Retina (tissue), 1 donor: ENCODE measurements around the gene C11orf91.
"Not testable (repeated sequence)": the region's sequence is repeated elsewhere in the genome, so short reads cannot be mapped to it uniquely, and the experiment has no call there.

Experiments used
- DNase-seq: peaks from one replicate; pipeline ENCODE4 v3.0.0-alpha.2; 2016

The C11orf91 gene, protein sequence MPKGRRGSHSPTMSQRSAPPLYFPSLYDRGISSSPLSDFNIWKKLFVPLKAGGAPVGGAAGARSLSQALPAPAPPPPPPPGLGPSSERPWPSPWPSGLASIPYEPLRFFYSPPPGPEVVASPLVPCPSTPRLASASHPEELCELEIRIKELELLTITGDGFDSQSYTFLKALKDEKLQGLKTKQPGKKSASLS

DNA sequence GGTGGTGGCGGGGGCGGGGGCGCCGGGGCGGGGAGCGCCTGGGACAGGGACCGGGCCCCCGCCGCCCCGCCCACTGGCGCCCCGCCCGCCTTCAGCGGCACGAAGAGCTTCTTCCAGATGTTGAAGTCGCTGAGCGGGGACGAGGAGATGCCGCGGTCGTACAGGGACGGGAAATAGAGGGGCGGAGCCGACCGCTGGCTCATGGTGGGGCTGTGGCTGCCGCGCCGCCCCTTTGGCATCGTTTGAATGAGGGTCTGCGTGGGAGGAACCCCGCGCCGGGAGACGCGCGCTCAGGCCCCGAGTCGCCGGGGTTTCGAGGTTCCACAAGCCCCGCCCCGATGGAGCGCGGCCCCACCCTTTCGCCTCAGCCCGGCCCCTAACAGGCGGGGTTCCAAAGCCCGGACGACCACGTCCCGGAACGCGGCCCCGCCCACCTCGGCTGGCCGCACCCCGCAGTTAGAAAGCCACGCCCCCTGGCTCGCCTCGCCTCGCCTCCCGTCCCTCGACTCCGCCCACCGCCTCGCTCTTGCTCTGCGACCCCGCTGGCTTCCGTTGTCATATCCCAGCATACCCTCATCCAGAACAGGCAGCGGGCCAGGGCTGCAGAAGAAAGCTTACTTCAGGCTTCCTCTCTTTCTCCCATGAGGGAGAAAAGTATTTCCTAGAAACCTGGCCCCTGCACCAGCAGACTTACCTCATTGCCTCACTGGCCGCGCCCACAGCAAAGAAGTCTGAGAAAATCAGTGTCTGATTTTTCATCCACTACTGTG lies at the start of gene C11orf91:
C11orf91 (minus strand) TSS at position 325 of the 770 bp plus-strand sequence; CDS start at position 239, 86 bp downstream.
- peak; percentile 99 for DNase-seq

DNA sequence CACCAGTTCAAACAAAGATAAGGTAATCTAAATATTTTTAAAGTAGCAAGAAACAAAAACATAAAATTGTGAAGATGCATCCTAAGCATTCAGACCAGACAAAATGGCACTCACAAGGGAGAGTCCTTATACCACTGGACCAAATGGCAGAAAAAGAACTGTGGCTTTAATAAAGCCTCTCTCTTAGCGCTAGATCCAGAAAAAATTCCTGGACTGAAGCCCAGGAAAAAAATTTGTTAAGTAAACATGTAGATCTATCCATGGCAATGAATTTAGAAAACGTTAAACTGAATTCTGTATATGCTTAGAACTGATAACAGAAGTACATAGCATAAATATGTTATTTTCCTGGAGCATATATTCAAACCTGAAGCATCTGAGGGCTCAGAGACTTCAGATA lies 47.4 kb upstream of the C11orf91 start:
- DNase-seq: no peak

DNA sequence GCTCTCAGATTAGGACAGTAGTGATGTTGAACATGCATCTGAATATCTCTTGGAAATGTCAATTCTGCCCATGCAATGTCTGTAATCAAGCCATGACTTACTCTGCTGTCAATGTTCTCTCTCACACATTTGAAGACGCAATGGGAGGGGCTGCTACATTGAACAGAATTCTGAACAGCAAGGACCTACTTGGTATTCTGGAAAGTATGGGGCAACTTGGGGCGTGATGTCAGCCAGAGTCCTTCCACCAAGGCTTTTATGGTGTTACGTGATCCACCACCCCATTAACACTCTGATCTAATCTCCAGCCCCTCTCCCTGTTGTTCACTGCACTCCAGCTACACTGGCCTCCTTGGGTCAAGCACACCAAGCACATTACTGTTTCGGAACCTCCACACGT lies 42.7 kb upstream of the C11orf91 start:
- no peak for DNase-seq

DNA sequence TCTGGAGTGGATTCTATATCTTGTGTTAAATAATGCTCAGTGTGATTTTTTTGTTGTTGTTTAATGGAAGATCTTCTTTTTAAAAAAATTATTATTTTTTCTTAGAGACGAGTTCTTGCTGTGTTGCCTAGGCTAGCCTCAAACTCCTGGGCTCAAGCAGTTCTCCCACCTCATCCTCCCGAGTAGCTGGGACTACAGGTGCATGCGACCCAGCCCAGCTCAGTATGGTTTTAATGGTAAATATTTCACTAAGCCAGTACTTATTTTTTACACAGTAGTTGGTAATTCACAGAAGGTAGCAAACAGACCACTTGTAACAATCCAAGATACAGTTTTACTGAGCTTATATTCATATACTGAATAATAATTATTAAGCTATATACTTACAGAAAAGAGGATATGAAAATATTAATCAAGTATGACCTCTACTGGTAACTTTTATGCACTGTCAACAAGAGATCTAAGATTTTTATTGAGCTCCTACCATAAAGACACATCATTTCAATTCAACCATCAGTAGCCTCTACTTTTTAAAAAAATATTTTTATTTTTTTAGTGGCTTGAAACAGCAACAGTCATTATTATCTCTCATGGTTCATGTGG lies 41.7 kb upstream of the C11orf91 start:
- DNase-seq: no peak

DNA sequence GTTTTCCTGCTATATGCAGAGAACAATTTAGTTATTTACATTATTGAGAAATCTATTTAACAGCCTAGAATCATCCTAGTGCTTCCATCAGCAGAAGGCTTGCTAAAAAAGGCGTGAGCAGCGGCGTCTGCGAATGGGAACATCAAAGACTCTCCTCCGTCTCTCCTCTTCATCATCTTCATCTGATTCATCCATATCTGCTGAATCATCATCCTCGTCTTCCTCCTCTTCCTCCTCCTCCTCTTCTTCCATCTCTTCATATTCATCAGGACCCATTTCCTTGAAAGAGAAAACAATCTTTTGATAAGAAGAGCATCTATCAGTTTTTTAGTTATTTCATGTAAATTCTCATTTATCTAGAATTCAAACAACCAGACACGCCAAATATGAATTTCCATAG lies 41.2 kb upstream of the C11orf91 start:
- no peak for DNase-seq

DNA sequence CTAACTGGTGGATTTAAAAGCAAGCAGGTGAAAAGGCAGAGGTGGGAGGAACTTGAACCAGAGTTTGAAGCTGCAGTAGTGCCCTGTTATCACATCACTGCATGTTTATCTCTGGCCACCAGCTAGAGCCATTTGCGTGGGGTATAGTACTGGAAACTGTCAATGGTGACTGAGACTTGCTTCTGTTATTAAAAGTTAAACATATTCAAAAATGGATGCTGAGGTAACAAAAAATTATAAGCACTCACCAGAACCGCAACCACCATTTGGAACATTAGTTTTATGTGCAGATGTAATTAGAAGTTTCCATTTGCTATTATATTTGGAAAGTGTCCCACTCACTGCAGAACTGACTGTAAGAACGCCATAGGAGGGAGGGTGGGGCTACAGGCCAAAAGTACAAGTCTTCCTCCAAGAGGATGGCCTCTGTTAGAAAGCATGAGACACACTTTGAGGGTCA lies 36.8 kb upstream of the C11orf91 start:
- DNase-seq: no peak

DNA sequence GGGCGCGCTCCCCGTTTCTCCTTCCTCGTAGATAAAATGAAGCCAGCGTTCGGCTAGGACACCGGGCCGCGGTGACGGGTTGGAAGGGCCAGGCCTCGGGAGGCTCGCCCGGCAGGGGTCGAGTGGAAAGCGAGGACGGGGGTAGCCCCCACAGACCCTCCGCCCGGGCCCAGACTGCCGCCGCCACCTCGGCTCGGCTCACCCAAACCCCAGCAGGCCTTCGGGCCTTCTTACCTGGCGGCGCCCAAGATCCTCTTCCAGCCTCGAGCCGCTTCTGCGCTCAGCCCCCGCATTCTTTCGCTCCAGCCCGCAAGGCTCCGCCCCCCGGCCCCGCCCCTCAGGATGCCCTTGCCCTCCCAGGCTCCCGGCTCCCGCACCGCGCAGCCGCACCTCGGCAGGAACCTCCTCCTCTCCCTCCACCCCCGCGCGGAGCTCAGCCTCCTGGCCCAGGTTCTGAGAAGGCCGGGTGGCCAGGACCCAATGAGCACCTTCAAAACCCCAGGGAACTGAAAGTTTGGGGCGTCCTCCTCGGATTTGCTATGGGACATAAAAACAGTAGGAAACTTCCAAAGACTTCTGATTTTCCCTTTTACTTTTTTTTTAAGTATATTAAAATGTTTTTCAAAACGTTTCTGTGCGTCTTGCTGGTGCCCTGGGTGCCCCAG lies 35.7 kb upstream of the C11orf91 start, which contains the start of gene CD59:
CD59 (minus strand) TSS at position 276 of the 665 bp plus-strand sequence. CDS start 13,978 bp downstream, outside the sequence.
- peak; percentile 91 for DNase-seq

DNA sequence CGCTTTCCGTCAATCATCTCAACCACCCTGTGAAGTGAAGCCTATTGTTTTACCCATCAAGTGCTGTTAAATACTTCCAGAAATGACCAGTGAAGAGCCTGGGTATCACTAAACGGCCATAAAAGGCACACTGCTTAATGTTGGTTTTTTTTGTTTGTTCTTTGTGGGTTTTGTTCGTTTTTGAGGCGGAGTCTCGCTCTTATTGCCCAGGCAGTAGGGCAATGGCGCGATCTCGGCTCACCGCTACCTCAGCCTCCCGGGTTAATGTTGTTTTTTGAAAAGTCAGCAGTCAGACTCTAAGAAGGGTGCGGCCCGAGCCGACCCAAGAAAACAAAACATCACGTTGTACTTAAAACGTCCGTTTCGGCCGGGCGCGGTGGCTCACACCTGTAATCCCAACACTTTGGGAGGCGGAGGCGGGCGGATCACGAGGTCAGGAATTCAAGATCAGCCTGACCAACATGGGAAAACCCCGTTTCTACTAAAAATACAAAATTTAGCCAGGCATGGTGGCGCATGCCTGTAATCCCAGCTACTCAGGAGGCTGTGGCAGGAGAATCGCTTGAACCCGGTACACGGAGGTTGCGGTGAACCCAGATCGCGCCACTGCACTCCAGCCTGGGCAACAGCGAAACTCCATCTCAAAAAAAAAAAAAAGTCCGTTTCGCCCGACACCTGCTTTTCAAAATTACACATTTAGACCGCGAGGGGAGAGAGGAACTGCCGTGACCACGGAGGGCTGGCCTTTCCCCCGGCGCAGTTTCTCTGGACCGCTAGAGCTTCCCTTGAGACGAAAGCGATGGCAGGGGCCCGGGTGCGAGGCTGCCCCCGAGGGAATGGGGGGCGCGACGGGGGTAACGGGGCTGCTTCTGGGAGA lies 34.9 kb upstream of the C11orf91 start:
- DNase-seq: peak; percentile 58

DNA sequence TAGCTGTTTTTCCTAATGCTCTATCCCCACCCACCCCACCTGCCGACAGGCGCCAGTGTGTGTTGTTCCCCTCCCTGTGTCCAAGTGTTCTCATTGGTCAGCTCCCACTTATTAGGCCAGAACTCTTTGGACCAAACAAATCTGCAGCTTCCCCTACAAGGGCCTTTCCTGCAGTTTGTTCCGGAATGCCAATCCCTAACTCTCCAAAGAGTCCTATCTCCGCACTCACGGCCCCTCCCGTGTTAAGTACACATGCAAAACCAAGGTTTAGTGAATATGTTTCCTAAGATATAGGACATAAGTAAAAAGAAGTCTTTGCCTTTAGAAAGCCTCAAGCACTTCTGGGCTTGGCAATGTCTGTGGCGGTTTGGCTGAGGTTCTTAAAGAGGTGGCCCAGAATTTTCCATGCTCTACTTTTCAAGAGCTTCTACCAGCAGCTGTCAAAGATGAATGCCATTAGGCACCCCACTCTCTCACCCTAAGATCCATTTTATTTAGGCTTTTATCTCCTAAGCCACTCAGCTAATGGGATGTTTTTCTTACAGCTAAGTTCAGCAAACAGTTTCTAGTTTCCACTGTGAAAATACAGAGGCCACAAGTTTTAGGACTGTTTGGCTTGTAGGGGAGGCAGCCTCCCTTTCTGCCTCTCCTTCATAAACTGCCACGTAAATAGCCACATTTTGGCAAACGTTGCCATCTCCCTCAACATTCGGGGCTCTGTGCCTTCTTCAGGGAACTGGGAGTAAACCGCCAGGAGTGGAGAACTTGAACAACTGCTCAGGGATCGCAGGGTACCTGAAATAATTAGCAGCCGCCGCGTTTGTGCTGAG lies 34.0 kb upstream of the C11orf91 start:
- DNase-seq: no peak

DNA sequence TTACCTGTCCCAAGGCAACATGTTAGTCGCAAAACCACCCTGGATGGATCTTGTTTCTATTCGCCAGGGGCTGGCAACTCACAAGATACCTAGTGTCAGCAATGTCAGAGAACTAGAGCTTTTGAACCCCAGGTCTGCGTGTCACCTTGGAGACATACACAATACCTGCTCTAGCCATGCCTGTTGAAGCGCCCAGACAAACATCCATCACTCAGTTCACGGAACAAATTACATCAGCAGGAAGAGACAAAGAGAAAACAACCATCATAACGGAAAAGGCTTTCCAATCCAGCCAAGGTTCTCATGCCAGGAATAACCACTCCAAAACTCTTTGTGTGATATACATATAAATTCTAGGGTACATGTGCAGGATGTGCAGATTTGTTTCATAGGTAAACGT lies 33.4 kb upstream of the C11orf91 start:
- DNase-seq: no peak

DNA sequence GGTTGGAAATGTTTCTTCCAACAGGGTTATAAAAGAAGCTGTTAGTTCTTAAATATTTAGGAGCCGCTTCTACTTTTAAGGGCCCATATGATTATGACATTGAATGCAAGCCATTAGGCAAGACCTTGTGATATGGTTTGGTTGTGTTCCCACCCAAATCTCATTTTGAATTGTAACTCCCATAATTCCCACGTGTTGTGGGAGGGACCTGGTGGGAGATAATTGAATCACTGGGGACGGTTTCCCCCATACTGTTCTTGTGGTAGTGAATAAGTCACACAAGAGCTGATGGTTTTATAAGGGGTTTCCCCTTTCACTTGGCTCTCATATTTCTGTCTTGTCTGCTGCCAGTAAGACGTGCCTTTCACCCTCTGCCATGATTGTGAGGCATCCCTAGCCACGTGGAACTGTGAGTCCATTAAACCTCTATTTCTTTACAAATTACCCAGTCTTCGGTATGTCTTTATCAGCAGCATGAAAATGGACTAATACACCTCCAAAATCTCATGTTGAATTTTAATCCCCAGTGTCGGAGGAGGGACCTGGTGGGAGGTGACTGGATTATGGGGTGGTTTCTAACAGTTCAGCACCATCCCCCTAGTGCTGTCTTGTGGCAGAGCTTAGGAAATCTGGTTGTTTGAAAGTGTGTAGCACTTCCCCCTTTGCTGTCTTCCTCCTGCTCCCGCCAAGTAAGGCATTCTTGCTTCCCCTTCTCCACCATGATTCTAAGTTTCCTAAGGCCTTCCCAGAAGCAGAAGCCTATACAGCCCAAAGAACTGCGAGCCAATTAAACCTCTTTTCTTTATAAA lies 31.3 kb upstream of the C11orf91 start:
- DNase-seq: no peak

DNA sequence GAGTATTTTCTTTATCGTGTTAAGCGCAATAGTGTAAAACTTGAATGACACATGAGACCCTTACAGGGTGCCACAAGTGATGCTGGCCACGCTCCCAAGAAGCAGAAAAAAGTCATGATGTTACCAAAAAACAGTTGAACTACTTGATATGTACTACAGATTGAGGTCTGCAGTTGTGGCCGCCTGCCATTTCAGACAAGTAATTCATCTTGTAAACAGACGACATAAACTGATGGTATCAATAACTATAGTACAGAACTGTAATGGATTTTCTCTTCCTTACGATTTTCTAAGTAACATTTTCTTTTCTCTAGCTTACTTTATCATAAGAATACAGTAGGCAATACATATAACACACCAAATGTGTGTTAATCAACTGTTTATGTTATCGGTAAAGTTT lies 30.1 kb upstream of the C11orf91 start:
- no peak for DNase-seq

DNA sequence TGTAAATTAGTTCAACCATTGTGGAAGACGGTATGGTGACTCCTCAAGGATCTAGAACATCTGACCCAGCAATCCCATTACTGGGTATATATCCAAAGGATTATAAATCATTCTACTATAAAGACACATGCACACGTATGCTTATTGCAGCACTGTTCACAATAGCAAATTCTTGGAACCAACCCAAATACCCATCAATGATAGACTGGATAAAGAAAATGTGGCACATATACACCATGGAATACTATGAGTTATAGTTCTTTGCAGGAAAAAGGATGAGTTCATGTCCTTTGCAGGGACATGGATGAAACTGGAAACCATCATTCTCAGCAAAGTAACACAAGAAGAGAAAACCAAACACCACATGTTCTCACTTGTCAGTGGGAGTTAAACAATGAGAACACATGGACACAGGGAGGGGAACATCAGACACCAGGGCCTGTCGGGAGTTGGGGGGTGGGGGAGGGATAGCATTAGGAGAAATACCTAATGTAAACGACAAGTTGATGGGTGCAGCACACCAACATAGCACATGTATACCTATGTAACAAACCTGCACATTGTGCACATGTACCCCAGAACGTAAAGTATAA lies 28.5 kb upstream of the C11orf91 start:
- DNase-seq: not testable (repeated sequence)

DNA sequence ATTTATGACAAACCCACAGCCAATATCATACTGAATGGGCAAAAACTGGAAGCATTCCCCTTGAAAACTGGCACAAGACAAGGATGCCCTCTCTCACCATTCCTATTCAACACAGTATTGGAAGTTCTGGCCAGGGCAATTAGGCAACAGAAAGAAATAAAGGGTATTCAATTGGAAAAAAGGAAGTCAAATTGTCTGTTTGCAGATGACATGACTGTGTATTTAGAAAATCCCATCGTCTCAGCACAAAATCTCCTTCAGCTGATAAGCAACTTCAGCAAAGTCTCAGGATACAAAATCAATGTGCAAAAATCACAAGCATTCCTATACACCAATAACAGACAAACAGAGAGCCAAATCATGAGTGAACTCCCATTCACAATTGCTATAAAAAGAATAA lies 26.9 kb upstream of the C11orf91 start:
- DNase-seq: not testable (repeated sequence)

DNA sequence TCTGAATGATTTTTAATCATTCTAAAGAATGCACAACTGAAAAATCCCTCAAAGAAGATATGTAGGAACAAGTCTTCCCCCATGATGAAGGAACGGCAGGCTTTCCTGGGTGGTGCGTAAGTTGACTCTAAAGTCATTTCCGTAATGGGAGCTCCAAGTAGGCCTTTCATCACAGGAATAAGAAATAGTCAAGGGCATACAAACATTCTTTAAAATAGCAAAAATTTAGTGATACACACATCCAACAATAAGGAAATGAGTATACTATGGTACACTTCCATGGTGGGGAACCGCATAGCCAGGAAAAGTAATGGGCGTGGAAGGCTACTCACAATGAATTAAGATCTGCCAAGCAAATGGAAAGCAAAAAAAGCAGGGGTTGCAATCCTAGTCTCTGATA lies 24.9 kb upstream of the C11orf91 start:
- no peak for DNase-seq

DNA sequence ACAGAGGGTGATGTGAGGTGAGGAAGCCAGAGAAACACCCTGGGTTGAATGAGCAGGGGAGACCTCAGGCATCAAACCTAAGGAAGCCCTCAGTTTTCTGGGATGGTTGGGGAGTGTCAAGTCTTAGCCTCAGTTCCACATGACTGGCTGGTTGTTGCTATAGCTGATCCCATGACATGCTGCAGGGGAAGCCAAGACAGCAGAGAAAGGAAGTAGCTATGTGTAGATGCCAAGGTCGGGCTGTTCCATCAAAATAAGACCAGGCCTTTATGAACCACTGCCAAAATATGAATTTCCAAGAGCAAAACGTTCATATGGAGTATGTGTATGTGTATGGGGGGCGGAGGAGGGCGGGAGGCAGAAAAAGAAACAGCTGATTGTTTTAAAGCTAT lies 24.0 kb upstream of the C11orf91 start:
- no peak for DNase-seq

DNA sequence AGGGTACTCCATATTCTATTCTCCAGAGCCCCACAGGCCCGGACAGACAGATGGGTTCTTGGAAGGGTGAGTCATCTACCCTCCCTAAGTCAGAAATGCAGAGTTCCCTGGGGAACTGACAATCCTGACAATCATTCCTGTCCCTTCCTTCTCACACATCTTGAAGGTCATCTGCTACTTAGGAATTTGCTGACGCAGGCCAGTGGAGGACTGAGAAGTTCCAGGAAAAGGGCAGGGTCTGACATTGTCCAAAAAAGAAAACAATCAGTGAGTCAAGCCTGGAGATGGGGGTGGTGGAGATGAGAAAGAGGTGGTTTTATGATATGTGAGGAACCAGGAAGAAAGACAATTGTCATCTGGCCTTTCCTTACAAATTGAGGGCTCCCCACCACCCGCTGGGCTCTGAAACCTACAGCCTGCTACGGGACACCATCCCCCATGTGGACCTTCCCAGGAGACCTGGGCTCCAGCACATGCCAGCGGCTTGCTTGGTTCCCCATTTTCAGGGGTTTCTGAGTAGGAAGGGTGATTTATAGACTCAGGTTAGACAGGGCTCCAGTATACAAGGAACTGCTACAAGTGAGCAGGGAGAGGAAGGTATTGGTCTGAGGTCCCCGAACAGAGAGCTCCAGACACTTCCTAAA lies 22.7 kb upstream of the C11orf91 start:
- no peak for DNase-seq

DNA sequence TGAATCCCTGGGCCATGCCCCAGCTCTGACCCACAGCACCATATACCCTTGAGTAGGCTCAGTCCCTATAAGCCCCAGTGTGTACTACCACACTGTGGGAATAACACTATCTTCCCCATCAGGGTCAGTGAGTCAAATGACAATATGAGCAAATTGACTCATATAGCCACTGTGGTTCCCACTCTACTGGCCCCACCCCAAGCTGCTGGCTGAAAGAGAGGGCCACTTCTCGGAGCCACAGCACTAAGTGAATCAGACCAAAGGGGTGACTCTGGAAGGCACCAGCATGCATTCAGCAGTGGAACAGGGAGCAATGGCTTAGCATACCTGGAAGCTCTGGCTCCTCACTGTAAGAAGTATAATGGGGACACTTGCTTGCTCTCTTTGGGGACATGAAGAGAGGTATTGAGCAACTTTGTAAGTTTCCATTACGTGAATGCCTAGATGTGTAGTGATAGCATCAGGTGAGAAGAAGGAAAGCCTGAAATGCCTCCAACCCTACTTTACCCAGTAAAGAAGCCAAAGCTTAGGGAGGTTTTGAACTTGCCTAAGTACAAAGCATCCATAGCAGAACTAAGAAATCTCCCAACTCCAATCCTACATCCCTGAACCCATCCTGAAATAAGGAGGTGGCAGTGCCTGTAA lies 22.1 kb upstream of the C11orf91 start:
- DNase-seq: no peak

DNA sequence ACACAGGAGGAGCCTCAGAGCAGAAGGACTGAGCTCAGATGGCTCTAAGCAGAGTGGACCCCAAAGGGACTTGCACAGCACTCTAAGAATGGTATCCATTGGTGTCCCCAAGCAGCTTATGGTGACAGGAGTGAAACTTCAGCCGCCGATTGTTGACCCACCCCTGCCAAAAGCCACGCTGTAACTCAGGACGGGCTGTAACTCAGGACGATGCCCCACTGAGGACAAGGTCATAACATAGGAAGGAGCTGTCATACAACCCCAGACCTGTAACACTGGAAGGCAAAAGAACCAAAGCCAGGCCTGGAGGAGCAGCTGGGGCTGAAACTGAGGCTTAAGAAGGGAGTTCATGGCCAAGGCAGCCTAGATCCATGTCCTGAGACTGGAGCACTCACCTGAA lies 21.4 kb upstream of the C11orf91 start:
- DNase-seq: no peak
